HepG2 (cell line): ENCODE data around the gene TMEM269. TPM values are rescaled to one million over a fixed set of nuclear protein-coding genes. Genes with fewer than 3 reads are reported as not detected.

Experiments used
- ATAC-seq: fragments of 200-7000 bp; cut with Tn5 transposase; 3 replicates; pipeline ENCODE4 v1.9.1; 2020; ENCODE audit warnings: mild to moderate bottlenecking, moderate library complexity
- BruUV-seq: library from RNA; stranded (reverse); fragments of 400-500 nt; replicated peaks from 2 replicates; lab custom pipeline; 2021; lab: Mats Ljungman, UMichigan
- CTCF ChIA-PET: fragments of 300-600 bp; formaldehyde crosslinking; extraction: SDS; loops from one replicate; lab custom pipeline; 2021; ENCODE audit warnings: low total read pairs, inconsistent platforms, low intra/inter-chr PET ratio; lab: Yijun Ruan, JAX
- POLR2A ChIA-PET: fragments of 350-600 bp; sonication (Branson Sonifier 250); formaldehyde crosslinking; loops from one replicate; lab custom pipeline; 2020; ENCODE audit warnings: antibody characterized with exemption, inconsistent platforms; lab: Yijun Ruan, JAX
- DNase-seq: peaks from one replicate; pipeline ENCODE4 v3.0.0-alpha.2; 2015; ENCODE audit warnings: low spot score
- FAIRE-seq: peaks from 3 replicates; lab custom pipeline; 2011; peaks lifted over from hg19 to GRCh38; lab: Jason Lieb, UNC
- H2AFZ ChIP-seq: one replicate; pipeline ENCODE4 v1.6.1; 2011; ENCODE audit warnings: low read length, inconsistent platforms
- H3K27ac ChIP-seq: fragments of 300-600 bp; 3 replicates; pipeline ENCODE4 v1.8.0; 2011; ENCODE audit warnings: mixed run types, mild to moderate bottlenecking, mixed read lengths, low read length, inconsistent platforms; ENCODE audit not compliant: insufficient read depth; ENCODE audit errors: extremely low read length
- H3K27me3 ChIP-seq, 2 experiments: fragments of 200-600 bp in 1 of 2; 2 replicates in 1 of 2; 3 replicates in 1 of 2; pipeline versions ENCODE4 v1.6.0 to v1.8.0; 2011; ENCODE audit warnings: low read length in 2 of 2, mild to moderate bottlenecking in 2 of 2, moderate library complexity in 2 of 2, inconsistent platforms in 1 of 2; ENCODE audit not compliant: insufficient read depth in 2 of 2, control insufficient read depth in 1 of 2
- H3K36me3 ChIP-seq, 2 experiments: fragments of 200-600 bp in 1 of 2; replicated peaks in 1 of 2; 2 replicates in 1 of 2; 3 replicates in 1 of 2; pipeline versions ENCODE4 v1.5.1 to v1.8.0; 2011; ENCODE audit warnings: low read length in 2 of 2, inconsistent platforms in 1 of 2; ENCODE audit not compliant: insufficient read depth in 2 of 2, control insufficient read depth in 1 of 2
- H3K4me1 ChIP-seq: 2 replicates; pipeline ENCODE4 v1.5.1; 2012; ENCODE audit warnings: low read length, inconsistent platforms; ENCODE audit not compliant: insufficient read depth
- H3K4me2 ChIP-seq: 2 replicates; pipeline ENCODE4 v1.6.0; 2011; ENCODE audit warnings: low read depth, low read length, inconsistent platforms
- H3K4me3 ChIP-seq, 3 experiments: fragments of 200-600 bp in 1 of 3; sonication (generic), shearing (Covaris generic) in 1 of 3; replicated peaks in 1 of 3; 2 replicates each; pipeline ENCODE4 v1.5.1; 2011 to 2016; ENCODE audit warnings: low read length in 3 of 3, inconsistent platforms in 2 of 3, low read depth in 2 of 3, mild to moderate bottlenecking in 2 of 3, control low read depth in 1 of 3, mixed read lengths in 1 of 3; ENCODE audit not compliant: insufficient read depth in 1 of 3
- H3K79me2 ChIP-seq: one replicate; pipeline ENCODE4 v1.6.1; 2011; ENCODE audit warnings: low read length, inconsistent platforms; ENCODE audit not compliant: insufficient read depth
- H3K9ac ChIP-seq: 2 replicates; pipeline ENCODE4 v1.6.0; 2011; ENCODE audit warnings: mild to moderate bottlenecking, low read depth, low read length, inconsistent platforms; ENCODE audit not compliant: insufficient read depth
- H3K9me3 ChIP-seq: 2 replicates; pipeline ENCODE4 v1.5.1; 2012; ENCODE audit warnings: mild to moderate bottlenecking, low read length
- H4K20me1 ChIP-seq: 2 replicates; pipeline ENCODE4 v1.6.0; 2011; ENCODE audit warnings: inconsistent platforms, mild to moderate bottlenecking, low read length, moderate library complexity; ENCODE audit not compliant: insufficient read depth
- NR2C2 ChIP-seq: sonication (generic); formaldehyde crosslinking; IDR thresholded peaks from 2 replicates; pipeline ENCODE4 v1.4.0; 2020; ENCODE audit warnings: missing genetic modification reagents, mild to moderate bottlenecking, moderate library complexity, borderline replicate concordance
- NR2F1 ChIP-seq, 2 experiments: fragments of 450-650 bp in 1 of 2; formaldehyde crosslinking in 1 of 2; IDR thresholded peaks; 2 replicates each; pipeline versions ENCODE4 v1.5.0 to v1.6.1; 2016 to 2020; ENCODE audit warnings: mild to moderate bottlenecking in 1 of 2, missing compliant biosample characterization in 1 of 2, missing genetic modification reagents in 1 of 2, moderate library complexity in 1 of 2
- NRL ChIP-seq: sonication (generic); formaldehyde crosslinking; IDR thresholded peaks from 2 replicates; pipeline ENCODE4 v1.5.0; 2020; ENCODE audit warnings: missing genetic modification reagents, mild to moderate bottlenecking, moderate library complexity, borderline replicate concordance
- ZNF781 ChIP-seq: sonication (generic); formaldehyde crosslinking; IDR thresholded peaks from 2 replicates; pipeline ENCODE4 v1.5.1; 2020; ENCODE audit warnings: borderline replicate concordance, mild to moderate bottlenecking, missing genetic modification reagents; ENCODE audit errors: not compliant biosample characterization
- ZNF850 ChIP-seq: sonication (generic); formaldehyde crosslinking; conservative IDR thresholded peaks from 2 replicates; pipeline ENCODE4 v1.9.0; 2021; ENCODE audit warnings: mild to moderate bottlenecking, missing genetic modification reagents
- WGBS: methylation state at CpG from one replicate; pipeline ENCODE4 v1.1.6; 2017; ENCODE audit warnings: low lambda C conversion rate; 5-methylcytosine and 5-hydroxymethylcytosine counted together
- in situ Hi-C: cut with HindIII; loops from 2 replicates; pipeline ENCODE4 v1.10.0; 2017; ENCODE audit warnings: low pct_unique_long_range_greater_than_20kb; ENCODE audit not compliant: extremely low pct_ligation_motif_present
- intact Hi-C: fragments of 100-400 bp; cut with micrococcal nuclease; formaldehyde crosslinking; loops from one replicate; pipeline ENCODE4 v1.10.0; 2022; ENCODE audit not compliant: unreplicated experiment
- polyA plus RNA-seq, 8 experiments: library from polyadenylated mRNA; depleted of rRNA in 3 of 8; stranded (reverse) in 7 of 8; unstranded in 1 of 8; fragments of >200 nt; fragmentation: Illumina TruSeq in 4 of 8; extraction: Trizol in 4 of 8; gene quantifications; 2 replicates each; pipeline versions ENCODE4 v1.2.1 to v1.2.3, GENCODE V29; 2011 to 2016; ENCODE audit warnings: low read depth in 4 of 8, missing spikeins in 1 of 8, mixed read lengths in 1 of 8; ENCODE audit not compliant: insufficient read depth in 1 of 8
- total RNA-seq, 5 experiments: library from RNA; depleted of rRNA; stranded (reverse); fragments of >200 nt; fragmentation: Illumina TruSeq; extraction: Trizol; gene quantifications; 2 replicates each; pipeline ENCODE4 v1.2.3, GENCODE V29; 2016; ENCODE audit warnings: low read depth in 1 of 5
- TF ChIP-seq, protein P1 (sequence below): sonication (generic); formaldehyde crosslinking; IDR thresholded peaks from 2 replicates; pipeline ENCODE4 v1.8.0; 2022; ENCODE audit warnings: missing genetic modification reagents, mild to moderate bottlenecking, inconsistent platforms, borderline replicate concordance
- TF ChIP-seq, protein P2 (sequence below): IDR thresholded peaks from 2 replicates; pipeline ENCODE4 v1.6.1; 2016; ENCODE audit warnings: control low read depth

The TMEM269 gene
- total and polyA plus RNA-seq, 2 of the 13 experiments (the other 11 are each of a cell fraction or from before 2014, with no cell fraction given) = 0.15 to 0.21 TPM

DNA sequence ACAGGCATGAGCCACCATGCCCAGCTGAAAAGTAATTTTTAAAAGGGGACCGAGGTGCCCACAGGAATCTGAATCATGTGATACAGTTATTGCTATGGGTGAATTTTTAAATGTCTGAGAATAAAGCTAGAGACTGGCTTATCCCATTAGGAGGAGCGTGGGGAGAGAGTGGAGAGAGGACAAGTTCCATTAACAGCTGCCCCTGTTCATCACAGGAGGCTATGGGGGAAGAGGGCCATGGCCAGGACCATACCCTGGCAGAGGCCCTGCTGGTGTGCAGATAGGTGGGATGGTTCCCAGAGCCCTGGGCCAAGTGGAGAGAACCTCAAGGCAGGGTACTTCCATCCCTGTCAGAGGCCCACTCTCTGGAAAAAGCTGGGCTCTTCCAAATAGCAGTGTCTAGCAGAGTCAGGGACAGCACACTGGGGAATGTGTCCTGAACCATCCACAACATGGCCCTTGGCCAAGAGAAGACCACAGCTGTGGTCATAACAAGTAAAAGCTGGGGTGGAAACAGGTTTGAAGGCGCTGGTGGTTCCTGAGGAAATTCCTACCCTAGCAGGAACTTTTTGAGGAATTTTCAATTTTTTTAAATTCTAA lies 48.0 kb downstream of the TMEM269 start (continued):
- TF ChIP-seq ZNF781 (CRISPR knock-in tag) = no peak
- TF ChIP-seq, protein P1, sequence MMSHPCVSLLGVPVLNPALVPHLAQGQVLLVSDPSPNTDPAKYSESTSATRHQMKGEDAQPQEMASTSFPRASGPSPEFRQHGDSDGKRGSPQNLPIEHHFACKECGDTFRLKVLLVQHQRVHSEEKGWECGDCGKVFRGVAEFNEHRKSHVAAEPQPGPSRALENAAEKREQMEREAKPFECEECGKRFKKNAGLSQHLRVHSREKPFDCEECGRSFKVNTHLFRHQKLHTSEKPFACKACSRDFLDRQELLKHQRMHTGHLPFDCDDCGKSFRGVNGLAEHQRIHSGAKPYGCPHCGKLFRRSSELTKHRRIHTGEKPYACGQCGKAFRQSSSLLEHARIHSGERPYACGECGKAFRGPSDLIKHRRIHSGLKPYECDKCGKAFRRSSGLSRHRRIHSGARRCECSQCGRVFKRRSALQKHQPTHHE = no peak
- TF ChIP-seq NR2F1 (CRISPR knock-in tag; IDR thresholded peaks at IDR 0.05) = no peak

DNA sequence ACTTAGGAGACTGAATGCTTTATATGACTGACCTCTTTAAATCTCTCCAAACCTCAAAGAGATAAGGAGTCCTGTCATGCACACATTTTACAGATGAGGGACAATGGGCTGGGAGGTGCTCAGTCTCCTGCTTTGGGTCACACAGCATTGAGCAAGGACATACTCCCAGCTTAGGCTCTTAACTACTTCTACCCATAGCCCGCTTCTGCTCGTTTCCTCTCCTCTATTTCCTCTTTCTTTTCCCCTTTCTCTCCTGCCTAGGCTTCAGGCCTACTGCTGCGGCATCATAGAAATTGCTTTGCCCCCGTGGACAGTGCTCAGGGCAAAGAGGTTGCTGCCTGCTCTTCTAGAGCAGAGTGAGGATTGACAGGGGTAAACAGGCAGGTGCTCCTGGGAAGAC lies 49.2 kb downstream of the TMEM269 start:
- BruUV-seq = no TSS peak
- Histone ChIP-seq H3K9me3 (no peaks in the 10 kb centered on the region), H4K20me1 (no peaks in the 10 kb centered on the region), H2AFZ (no peak overlapping the region), H3K9ac (no peak overlapping the region), H3K4me1 (no peaks in the 10 kb centered on the region), H3K27ac (no peak overlapping the region), H3K79me2 (no peaks in the 10 kb centered on the region), H3K4me3 (no peak overlapping the region), H3K36me3 (no peaks in the 10 kb centered on the region), H3K27me3 (no peaks in the 10 kb centered on the region), H3K4me2 (no peak overlapping the region)
- intact Hi-C loops (no loop called here), in situ Hi-C loops (no loop called here)
- no peak for DNase-seq
- TF ChIP-seq NR2C2 (CRISPR knock-in tag) = no peak
- no peak for TF ChIP-seq NRL (CRISPR knock-in tag)
- TF ChIP-seq, protein P2, sequence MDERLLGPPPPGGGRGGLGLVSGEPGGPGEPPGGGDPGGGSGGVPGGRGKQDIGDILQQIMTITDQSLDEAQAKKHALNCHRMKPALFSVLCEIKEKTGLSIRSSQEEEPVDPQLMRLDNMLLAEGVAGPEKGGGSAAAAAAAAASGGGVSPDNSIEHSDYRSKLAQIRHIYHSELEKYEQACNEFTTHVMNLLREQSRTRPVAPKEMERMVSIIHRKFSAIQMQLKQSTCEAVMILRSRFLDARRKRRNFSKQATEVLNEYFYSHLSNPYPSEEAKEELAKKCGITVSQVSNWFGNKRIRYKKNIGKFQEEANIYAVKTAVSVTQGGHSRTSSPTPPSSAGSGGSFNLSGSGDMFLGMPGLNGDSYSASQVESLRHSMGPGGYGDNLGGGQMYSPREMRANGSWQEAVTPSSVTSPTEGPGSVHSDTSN = no peak
- TF ChIP-seq ZNF850 (CRISPR knock-in tag) = no peak
- 93% methylated on average over 4 of the region's 4 CpGs for WGBS
- no peak for ATAC-seq
- FAIRE-seq = no peak
- ChIA-PET POLR2A (no interaction called here), CTCF (no interaction called here)
